ENCODE data around the gene TNNI2.

- TF ChIP-seq, protein P1, sequence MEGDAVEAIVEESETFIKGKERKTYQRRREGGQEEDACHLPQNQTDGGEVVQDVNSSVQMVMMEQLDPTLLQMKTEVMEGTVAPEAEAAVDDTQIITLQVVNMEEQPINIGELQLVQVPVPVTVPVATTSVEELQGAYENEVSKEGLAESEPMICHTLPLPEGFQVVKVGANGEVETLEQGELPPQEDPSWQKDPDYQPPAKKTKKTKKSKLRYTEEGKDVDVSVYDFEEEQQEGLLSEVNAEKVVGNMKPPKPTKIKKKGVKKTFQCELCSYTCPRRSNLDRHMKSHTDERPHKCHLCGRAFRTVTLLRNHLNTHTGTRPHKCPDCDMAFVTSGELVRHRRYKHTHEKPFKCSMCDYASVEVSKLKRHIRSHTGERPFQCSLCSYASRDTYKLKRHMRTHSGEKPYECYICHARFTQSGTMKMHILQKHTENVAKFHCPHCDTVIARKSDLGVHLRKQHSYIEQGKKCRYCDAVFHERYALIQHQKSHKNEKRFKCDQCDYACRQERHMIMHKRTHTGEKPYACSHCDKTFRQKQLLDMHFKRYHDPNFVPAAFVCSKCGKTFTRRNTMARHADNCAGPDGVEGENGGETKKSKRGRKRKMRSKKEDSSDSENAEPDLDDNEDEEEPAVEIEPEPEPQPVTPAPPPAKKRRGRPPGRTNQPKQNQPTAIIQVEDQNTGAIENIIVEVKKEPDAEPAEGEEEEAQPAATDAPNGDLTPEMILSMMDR (IDR thresholded peaks at IDR 0.05), result no peak
- TF ChIP-seq EP300 (IDR thresholded peaks at IDR 0.05), result no peak
- TF ChIP-seq POLR2A (IDR thresholded peaks at IDR 0.05; ENCODE audit: low read depth), result no peak
- no peak for TF ChIP-seq POLR2AphosphoS5 (IDR thresholded peaks at IDR 0.05)
These were observed 17.7 kb downstream of the TNNI2 start for GRCh38 chr11:1856306-1857005.

Measured in esophagus muscularis mucosa (tissue), 4 donors.